MG63 (cell line): ENCODE measurements around the gene SLC22A2. TPM values are rescaled to one million over a fixed set of nuclear protein-coding genes. Genes with fewer than 3 reads are reported as not detected.
"Not testable (repeated sequence)": the region's sequence is repeated elsewhere in the genome, so short reads cannot be mapped to it uniquely, and the experiment has no call there.

Experiments used
- DNase-seq: peaks from one replicate; pipeline ENCODE4 v3.0.0-alpha.2; 2020
- H3K27me3 ChIP-seq: fragments of 250-450 bp; sonication (Bioruptor Pico); 2 replicates; pipeline ENCODE4 v1.5.1; 2020; ENCODE audit warnings: mild to moderate bottlenecking, moderate library complexity
- H3K36me3 ChIP-seq: fragments of 250-450 bp; sonication (Bioruptor Pico); 2 replicates; pipeline ENCODE4 v1.5.1; 2020; ENCODE audit warnings: mild to moderate bottlenecking, moderate library complexity
- H3K4me3 ChIP-seq: fragments of 250-450 bp; sonication (Bioruptor Pico); 2 replicates; pipeline ENCODE4 v1.5.1; 2020; ENCODE audit warnings: mild to moderate bottlenecking, moderate library complexity
- H3K9me3 ChIP-seq: fragments of 250-450 bp; sonication (Bioruptor Pico); 2 replicates; pipeline ENCODE4 v1.5.1; 2020; ENCODE audit warnings: mild to moderate bottlenecking, moderate library complexity
- total RNA-seq: library from RNA; depleted of rRNA; stranded (reverse); fragments of >200 nt; shearing (Covaris generic); gene quantifications from 2 replicates; pipeline ENCODE4 v1.2.3, GENCODE V29; 2014; ENCODE audit warnings: low replicate concordance

The SLC22A2 gene
- total RNA-seq, 1 experiment from 2014 or later, result not detected

DNA sequence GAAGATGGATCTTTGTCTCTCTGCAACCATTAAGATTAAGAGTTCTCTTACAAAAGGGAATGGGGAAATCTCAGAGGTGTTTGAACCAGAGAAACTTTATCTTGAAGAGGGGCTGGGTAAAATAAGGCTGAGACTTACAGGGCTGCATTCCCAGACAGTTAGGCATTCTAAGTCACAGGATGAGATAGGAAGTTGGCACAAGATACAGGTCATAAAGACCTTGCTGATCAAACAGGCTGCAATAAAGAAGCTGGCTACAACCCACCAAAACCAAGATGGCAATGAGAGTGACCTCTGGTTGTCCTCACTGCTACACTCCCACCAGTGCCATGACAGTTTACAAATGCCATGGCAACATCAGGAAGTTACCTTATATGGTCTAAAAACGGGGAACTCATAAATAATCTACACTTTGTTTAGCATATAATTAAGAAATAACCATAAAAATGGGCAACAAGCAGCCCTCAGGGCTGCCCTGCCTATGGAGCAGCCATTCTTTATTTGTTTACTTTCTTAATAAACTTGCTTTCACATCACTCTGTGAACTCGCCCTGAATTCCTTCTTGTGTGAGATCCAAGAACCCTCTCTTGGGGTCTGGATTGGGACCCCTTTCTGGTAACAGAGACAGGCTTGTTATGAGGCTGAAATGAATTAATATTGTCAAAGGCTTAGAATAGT is 20.9 kb downstream of the SLC22A2 start:
- not testable (repeated sequence) for H3K36me3 ChIP-seq, H3K27me3 ChIP-seq, H3K9me3 ChIP-seq, H3K4me3 ChIP-seq
- peak; percentile 30 for DNase-seq

DNA sequence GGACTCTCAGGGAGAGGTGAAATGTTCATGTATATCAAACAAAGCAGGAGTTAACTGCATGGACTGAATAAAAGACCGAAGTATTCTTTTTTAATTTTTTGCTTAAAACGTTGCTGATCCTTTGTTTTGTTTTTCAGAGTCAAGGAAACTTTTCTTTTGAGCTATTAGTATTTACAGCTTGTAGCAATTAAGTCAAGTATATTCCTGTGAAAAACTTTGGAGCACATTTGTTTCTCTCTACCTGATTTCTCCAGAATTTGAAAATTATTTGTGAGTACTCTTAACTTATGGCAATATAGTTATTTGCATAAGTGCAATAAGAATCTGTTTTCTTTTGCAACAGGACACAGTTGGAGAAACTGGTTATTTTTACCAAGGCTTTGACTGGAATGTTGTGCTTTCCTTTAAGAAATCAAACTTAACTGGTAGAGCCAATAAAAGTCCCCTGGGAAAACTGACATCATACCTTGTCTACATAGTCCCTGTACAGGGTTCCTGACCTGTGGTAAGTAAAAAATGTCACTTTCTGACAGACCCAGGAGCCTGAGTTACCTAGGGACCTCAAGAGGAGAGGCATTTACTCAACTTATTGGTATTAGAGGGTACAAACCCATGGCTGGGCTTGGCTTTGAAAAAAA is 22.3 kb downstream of the SLC22A2 start:
- not testable (repeated sequence) for H3K36me3 ChIP-seq, DNase-seq, H3K9me3 ChIP-seq, H3K4me3 ChIP-seq, H3K27me3 ChIP-seq

DNA sequence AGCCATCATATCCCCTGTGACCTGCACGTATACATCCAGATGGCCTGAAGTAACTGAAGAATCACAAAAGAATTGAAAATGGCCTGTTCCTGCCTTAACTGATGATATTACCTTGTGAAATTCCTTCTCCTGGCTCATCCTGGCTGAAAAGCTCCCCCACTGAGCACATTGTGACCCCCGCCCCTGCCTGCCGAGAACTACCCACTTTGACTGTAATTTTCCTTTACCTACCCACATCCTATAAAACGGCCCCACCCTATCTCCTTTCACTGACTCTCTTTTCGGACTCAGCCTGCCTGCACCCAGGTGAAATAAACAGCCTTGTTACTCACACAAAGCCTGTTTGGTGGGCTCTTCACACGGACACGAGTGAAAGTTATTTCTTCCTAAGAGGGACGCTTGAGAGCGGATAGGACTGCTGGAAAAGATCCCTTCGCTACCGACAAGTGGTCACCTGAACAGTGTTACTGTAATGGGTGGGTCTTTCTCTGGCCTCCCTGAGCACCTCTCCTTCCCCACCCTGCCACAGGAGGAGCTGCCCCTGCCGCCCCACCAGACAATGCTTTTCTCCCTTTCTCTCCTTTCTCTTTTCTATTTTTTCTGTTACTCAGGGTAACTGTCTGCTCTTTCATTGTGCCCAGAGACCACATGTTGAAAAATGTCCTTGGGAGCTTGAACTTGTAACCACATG is 24.5 kb downstream of the SLC22A2 start:
- H3K36me3 ChIP-seq, DNase-seq, H3K4me3 ChIP-seq, H3K9me3 ChIP-seq, H3K27me3 ChIP-seq: not testable (repeated sequence)

DNA sequence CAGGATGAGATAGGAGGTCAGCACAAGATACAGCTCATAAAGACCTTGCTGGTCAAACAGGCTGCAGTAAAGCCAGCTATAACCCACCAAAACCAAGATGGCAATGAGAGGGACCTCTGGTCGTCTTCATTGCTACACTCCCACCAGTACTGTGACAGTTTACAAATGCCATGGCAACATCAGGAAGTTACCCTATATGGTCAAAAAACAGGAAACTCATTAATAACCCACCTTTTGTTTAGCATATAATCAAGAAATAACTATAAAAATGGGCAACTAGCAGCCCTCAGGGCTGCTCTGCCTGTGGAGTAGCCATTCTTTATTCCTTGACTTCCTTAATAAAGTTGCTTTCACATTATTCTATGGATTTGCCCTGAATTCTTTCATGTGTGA is 30.9 kb downstream of the SLC22A2 start:
- H3K9me3 ChIP-seq, result no peaks in the 10 kb centered on the region
- no peak overlapping the region for H3K4me3 ChIP-seq
- no peaks in the 10 kb centered on the region for H3K27me3 ChIP-seq
- H3K36me3 ChIP-seq, result no peaks in the 10 kb centered on the region
- DNase-seq, result no peak

DNA sequence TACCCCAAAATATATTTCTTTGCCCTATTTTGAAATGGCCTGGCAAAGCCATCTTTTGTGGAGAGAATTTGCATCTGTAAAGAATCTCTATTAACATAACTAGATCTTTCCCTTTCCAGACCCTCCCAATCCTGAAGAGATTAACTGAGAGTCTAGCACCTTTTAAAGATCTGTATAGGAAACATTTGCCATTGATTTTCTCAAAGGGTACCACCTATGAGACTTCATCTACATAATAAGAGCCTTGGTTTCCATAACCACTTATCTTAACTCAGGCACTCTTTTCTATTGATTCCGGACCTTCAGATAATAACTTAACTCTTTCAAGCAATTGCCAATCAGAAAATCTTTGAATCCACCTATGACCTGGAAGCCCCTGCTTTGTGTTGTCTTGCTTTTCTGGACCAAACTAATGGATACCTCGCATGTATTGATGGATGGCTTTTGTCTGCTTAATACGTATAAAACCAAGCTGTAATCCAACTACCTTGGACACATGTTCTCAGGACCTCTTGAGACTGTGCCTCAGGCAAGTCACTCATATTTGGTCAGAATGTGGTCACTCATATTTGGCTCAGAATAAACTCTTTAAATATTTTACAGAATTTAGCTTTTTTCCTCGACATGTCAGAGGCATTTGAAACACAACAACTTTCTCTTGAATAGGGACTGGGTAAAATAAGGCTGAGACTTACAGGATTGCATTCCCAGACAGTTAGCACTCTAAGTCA is 31.4 kb downstream of the SLC22A2 start:
- Histone ChIP-seq H3K4me3 (no peak overlapping the region), H3K36me3 (no peaks in the 10 kb centered on the region), H3K27me3 (no peaks in the 10 kb centered on the region), H3K9me3 (no peaks in the 10 kb centered on the region)
- no peak for DNase-seq

DNA sequence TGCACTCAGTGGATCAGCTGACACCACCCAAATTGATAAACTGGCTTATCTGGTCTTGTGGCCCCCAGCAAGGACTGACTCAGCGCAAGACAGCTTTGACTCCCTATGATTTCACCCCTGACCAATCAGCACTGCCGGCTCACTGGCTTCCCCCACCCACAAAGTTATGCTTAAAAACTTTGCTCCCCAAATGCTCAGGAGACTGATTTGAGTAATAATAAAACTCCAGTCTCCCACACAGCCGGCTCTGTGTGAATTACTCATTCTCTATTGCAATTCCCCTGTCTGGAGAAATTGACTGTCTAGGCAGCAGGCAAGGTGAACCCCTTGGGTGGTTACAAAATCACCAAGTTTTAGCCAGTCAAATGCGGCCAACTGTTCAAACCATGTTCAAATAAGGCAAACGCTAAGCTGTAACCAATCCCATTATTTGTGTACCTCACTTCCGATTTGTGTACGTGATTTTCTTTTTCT is 32.5 kb downstream of the SLC22A2 start:
- DNase-seq, result no peak
- Histone ChIP-seq H3K27me3 (peaks cover 3% of the 10 kb centered on the region; the same call in 1 of the 2 replicates), H3K4me3 (no peak overlapping the region), H3K9me3 (no peaks in the 10 kb centered on the region), H3K36me3 (no peaks in the 10 kb centered on the region)

DNA sequence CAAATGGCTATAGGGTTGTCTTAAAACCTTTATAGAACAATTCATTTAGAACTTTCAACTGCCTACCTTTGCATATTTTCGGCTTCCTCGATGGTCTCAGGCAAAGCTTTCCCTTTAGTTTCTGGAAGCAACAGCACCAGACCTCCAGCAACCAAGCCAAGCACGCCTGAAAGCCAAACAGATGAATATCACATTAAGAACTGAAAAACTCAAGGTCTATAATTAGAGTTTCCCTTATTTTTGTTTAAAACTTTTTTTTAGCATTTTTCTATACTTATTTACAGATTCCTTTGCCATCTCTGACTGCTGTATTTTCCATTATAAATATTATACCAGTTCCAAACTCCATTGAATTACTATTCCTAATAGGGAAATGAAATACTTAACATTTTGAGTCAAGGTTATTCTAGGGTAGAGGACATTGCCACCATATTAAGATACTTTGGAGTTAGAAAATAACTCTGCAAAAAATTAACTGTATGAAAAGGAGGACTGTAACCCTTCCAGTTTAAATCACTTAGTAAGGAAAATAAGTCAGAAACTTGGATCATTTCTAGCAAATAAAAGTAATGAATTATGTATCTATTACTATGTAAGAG is 33.9 kb downstream of the SLC22A2 start:
- Histone ChIP-seq H3K9me3 (no peaks in the 10 kb centered on the region; the same call in 1 of the 2 replicates), H3K36me3 (no peaks in the 10 kb centered on the region), H3K4me3 (no peak overlapping the region), H3K27me3 (peaks cover 3% of the 10 kb centered on the region; the same call in 1 of the 2 replicates)
- no peak for DNase-seq

DNA sequence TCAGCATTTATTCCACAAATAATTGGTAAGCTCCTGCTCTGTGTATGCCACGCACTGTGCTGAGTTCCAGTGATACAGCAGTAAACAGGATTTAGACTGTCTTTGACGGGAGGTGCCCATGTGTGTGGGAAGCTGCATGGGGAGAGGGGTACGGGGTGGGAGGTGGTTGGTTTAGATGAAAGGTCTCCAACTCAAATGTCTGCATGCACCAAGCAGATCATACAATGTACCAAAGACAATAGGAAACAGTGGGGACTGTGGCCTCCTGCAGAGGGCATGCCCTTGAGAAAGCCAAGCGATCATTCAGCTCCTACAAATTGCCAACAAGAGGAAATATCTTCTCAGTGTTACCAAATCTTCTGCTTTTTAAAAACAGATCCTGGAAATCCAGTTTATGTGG is 36.1 kb downstream of the SLC22A2 start:
- peaks cover 3% of the 10 kb centered on the region; the same call in 1 of the 2 replicates for H3K27me3 ChIP-seq
- H3K4me3 ChIP-seq, result no peak overlapping the region
- H3K36me3 ChIP-seq, result no peaks in the 10 kb centered on the region
- DNase-seq, result no peak
- no peaks in the 10 kb centered on the region; the same call in 1 of the 2 replicates for H3K9me3 ChIP-seq

DNA sequence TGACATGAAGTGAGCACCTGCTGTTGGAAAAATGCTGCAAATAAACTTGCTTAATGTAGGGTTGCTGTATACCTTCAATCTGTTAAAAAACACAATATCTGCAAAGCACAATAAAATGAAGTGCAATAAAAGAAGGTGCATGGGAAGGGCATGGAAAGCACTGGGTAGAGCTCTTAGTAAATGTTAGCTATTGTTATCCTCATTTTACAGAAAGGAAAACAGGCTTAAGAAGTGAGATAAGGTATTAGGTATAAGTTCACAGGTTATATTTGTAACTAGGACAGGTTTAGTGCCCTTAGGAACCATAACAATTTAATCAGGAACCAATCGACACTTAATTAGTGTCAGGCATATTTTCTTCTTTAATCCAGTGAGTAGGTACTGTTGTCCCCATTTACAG is 36.7 kb downstream of the SLC22A2 start:
- DNase-seq, result no peak
- H3K27me3 ChIP-seq, result peaks cover 3% of the 10 kb centered on the region; the same call in 1 of the 2 replicates
- H3K9me3 ChIP-seq, result no peaks in the 10 kb centered on the region; the same call in 1 of the 2 replicates
- no peaks in the 10 kb centered on the region for H3K36me3 ChIP-seq
- H3K4me3 ChIP-seq, result no peak overlapping the region

DNA sequence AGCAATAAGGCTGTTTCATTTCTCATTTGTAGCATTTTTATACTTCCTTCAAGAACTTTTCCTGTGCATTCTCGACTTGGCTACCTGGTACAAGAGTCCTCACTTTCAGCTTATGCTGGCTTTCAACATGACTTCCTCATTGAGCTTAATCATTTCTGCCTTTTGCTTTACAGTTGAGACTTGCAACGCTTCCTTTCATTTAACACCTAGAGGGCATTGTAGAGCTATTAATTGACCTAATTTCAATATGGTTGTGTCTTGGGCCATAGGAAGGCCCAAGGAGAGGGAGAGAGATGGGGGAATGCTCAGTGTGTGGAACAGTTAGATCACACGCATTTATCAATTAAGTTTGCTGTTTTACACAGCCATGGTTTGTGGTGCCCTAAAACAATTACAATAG is 37.2 kb downstream of the SLC22A2 start:
- no peaks in the 10 kb centered on the region for H3K36me3 ChIP-seq
- no peak for DNase-seq
- peaks cover 3% of the 10 kb centered on the region; the same call in 1 of the 2 replicates for H3K27me3 ChIP-seq
- H3K4me3 ChIP-seq, result no peak overlapping the region
- no peaks in the 10 kb centered on the region; the same call in 1 of the 2 replicates for H3K9me3 ChIP-seq

DNA sequence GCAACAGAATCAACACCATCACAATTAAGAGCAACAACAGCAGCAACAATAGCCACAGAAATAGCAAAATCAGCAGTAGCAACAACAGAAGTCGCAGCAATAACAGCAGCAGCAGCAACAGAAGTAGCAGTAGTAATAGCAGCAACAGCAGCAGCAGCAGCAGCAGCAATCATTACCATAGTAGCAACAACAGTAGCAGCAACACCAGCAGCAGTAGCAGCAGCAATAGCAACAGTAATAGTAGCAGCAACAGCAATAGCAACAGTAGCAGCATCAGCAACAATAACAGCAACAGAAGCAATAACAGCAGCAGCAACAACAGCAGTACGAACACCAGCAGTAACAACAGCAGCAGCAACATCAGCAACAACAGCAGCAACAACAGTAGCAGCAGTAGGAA is 39.8 kb downstream of the SLC22A2 start:
- H3K27me3 ChIP-seq, result peaks cover 3% of the 10 kb centered on the region; the same call in 1 of the 2 replicates
- no peak overlapping the region for H3K4me3 ChIP-seq
- no peaks in the 10 kb centered on the region for H3K36me3 ChIP-seq
- H3K9me3 ChIP-seq, result no peaks in the 10 kb centered on the region; the same call in 1 of the 2 replicates
- no peak for DNase-seq

DNA sequence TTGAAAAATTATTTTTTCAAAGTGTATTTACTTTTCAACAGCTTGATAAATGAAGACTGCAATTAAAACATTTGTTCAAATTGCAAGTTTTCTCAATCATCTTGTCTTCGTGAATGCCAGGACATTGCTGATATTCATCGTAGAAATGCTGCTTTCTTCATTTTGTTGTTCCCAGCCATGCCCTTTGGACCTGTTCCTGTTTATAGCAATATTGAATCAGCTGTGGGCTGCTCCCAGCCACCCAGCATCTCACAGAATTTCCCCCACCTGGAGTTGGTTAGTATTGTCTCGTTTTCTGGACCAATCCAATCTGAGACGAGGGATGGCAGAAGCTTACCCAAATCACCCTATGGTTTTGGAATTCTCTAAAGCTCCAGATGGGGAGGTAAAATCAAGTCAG is 40.8 kb downstream of the SLC22A2 start:
- Histone ChIP-seq H3K36me3 (no peaks in the 10 kb centered on the region), H3K4me3 (no peak overlapping the region), H3K27me3 (peaks cover 3% of the 10 kb centered on the region; the same call in 1 of the 2 replicates), H3K9me3 (no peaks in the 10 kb centered on the region; the same call in 1 of the 2 replicates)
- DNase-seq, result no peak

DNA sequence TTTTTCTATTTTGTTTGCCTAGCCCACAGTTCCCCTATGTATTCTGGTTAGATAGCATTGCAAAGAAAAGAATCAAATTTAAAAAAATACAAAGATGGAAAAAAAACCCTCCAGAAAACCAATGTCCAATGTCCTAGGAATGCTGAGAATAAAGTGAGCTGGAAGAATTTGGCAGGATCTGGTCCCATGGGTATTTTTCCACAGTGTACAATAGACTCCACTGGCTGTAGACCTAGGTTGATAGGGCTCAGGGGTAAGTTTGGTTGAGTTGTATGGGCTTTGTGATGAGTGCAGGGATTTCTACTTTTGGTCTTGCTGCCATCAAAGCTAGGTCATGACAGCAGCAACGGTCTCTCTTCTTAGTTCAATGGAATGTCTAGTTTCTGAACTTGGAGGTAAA is 41.5 kb downstream of the SLC22A2 start:
- Histone ChIP-seq H3K36me3 (no peaks in the 10 kb centered on the region), H3K9me3 (no peaks in the 10 kb centered on the region; the same call in 1 of the 2 replicates), H3K4me3 (no peak overlapping the region), H3K27me3 (peaks cover 3% of the 10 kb centered on the region; the same call in 1 of the 2 replicates)
- DNase-seq, result no peak

DNA sequence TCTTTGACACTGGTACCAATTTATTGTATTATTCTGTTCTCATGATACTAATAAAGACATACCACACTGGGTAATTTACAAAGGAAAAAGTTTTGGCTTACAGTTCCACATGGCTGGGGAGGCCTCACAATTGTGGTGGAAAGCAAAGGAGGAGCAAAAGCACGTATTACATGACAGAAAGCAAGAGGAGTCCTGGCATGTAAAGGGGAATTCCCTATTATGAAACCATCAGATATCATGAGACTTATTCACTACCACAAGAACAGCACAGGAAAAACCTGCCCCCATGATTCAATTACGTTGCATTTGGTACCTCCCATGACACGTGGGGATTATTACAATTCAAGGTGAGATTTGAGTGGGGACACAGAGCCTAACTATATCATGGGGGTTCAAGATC is 43.4 kb downstream of the SLC22A2 start:
- Histone ChIP-seq H3K9me3 (no peaks in the 10 kb centered on the region; the same call in 1 of the 2 replicates), H3K4me3 (no peak overlapping the region), H3K36me3 (no peaks in the 10 kb centered on the region), H3K27me3 (no peaks in the 10 kb centered on the region)
- DNase-seq, result no peak

DNA sequence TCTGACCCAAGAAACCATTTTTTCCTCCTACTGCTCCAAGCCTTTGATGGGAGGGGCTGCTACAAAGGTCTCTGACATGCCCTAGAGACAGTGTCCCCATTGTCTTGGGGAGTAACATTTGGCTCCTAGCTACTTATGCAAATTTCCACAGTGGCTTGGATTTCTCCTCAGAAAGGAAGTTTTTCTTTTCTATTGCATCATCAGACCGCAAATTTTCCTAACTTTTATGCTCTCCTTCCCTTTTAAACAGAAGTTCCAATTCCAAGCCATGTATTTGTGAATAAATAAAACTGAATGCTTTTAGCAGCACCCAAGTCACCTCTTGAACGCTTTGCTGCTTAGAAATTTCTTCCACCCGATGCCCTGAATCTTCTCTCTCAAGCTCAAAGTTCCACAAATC is 51.0 kb downstream of the SLC22A2 start:
- no peaks in the 10 kb centered on the region for H3K27me3 ChIP-seq
- no peaks in the 10 kb centered on the region for H3K36me3 ChIP-seq
- DNase-seq, result no peak
- no peak overlapping the region for H3K4me3 ChIP-seq
- no peaks in the 10 kb centered on the region for H3K9me3 ChIP-seq

DNA sequence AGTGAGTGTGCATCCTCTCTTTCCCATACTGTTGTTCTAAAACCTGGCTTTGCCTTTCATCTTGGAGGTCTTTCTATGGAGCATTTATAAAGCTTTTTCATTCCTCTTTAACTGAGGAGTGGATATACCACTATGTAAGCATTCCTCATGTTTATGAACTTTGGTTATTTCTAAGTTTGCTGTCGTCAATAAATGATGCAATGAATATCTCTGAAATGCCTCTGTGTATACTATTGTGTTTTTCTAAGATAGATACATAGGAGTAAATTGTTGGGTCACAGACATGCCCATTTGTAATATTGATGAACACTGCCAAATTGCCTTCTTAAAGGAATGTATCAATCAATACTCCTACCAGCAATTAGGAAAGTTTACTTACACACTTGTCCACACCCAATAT is 53.9 kb downstream of the SLC22A2 start:
- Histone ChIP-seq H3K27me3 (no peaks in the 10 kb centered on the region), H3K9me3 (no peaks in the 10 kb centered on the region), H3K4me3 (no peak overlapping the region), H3K36me3 (no peaks in the 10 kb centered on the region)
- DNase-seq, result no peak
